SU-DHL-6 (cell line): ENCODE results near the gene PCDHB2.
A peak's percentile ranks its signal among the peaks of the same experiment; 100 is the strongest.
"Not testable (repeated sequence)": the region's sequence is repeated elsewhere in the genome, so short reads cannot be mapped to it uniquely, and the experiment has no call there.

ENCODE experiments used
- H2AFZ ChIP-seq: fragments of 200-600 bp; sonication (generic); 2 replicates; pipeline ENCODE4 v1.6.1; 2014; ENCODE audit warnings: low read depth, mild to moderate bottlenecking, moderate library complexity, mixed read lengths, antibody characterized with exemption, low read length; ENCODE audit not compliant: severe bottlenecking
- H3F3A ChIP-seq: fragments of 200-600 bp; shearing (Covaris generic); 2 replicates; pipeline ENCODE4 v1.6.0; 2016; ENCODE audit warnings: antibody characterized with exemption, mild to moderate bottlenecking; ENCODE audit not compliant: insufficient read depth
- H3K27ac ChIP-seq: fragments of 200-600 bp; sonication (generic); 2 replicates; pipeline ENCODE4 v1.5.1; 2016; ENCODE audit warnings: low read depth, mild to moderate bottlenecking, low read length, moderate library complexity, mixed read lengths
- H3K27me3 ChIP-seq: fragments of 200-600 bp; sonication (generic), shearing (Covaris generic); 2 replicates; pipeline ENCODE4 v1.6.0; 2014; ENCODE audit warnings: mild to moderate bottlenecking, low read length
- H3K36me3 ChIP-seq: fragments of 200-600 bp; sonication (generic); 2 replicates; pipeline ENCODE4 v1.6.1; 2014; ENCODE audit warnings: mild to moderate bottlenecking, low read length, mixed read lengths
- H3K4me2 ChIP-seq: fragments of 300-600, 200-600 bp; shearing (Covaris generic), sonication (generic); 2 replicates; pipeline ENCODE4 v1.6.0; 2014; ENCODE audit warnings: low read length, low read depth, mild to moderate bottlenecking; ENCODE audit not compliant: poor library complexity, severe bottlenecking
- H3K4me3 ChIP-seq: fragments of 200-600 bp; sonication (generic); 2 replicates; pipeline ENCODE4 v1.5.1; 2014; ENCODE audit warnings: antibody characterized with exemption, low read length, mild to moderate bottlenecking, mixed read lengths; ENCODE audit not compliant: insufficient read depth, poor library complexity, severe bottlenecking
- H3K79me2 ChIP-seq: fragments of 200-600 bp; sonication (generic); 2 replicates; pipeline ENCODE4 v1.6.1; 2014; ENCODE audit warnings: mild to moderate bottlenecking, low read length, moderate library complexity; ENCODE audit not compliant: insufficient read depth
- H3K9ac ChIP-seq: fragments of 200-600 bp; sonication (generic); 2 replicates; pipeline ENCODE4 v1.7.0; 2014; ENCODE audit warnings: mild to moderate bottlenecking, low read length
- H3K9me2 ChIP-seq: fragments of 200-600 bp; sonication (generic); replicated peaks from 2 replicates; pipeline ENCODE4 v1.6.1; 2014; ENCODE audit warnings: low read length; ENCODE audit not compliant: insufficient read depth
- H3K9me3 ChIP-seq: fragments of 200-600 bp; sonication (generic); 2 replicates; pipeline ENCODE4 v1.6.1; 2014; ENCODE audit warnings: low read length, mixed read lengths; ENCODE audit not compliant: insufficient read depth
- H4K20me1 ChIP-seq: fragments of 200-600 bp; sonication (generic); 2 replicates; pipeline ENCODE4 v1.6.1; 2014; ENCODE audit warnings: low read depth, mild to moderate bottlenecking, antibody characterized with exemption, low read length, moderate library complexity, mixed read lengths
- CTCF ChIP-seq: fragments of 200-600 bp; sonication (generic); IDR thresholded peaks from one replicate; pipeline ENCODE4 v1.5.1; 2017; ENCODE audit warnings: antibody characterized with exemption, mild to moderate bottlenecking, low read length, moderate library complexity; ENCODE audit not compliant: insufficient read depth, poor library complexity, severe bottlenecking
- EZH2phosphoT487 ChIP-seq: fragments of 200-600 bp; sonication (generic), shearing (Covaris generic); conservative IDR thresholded peaks from 2 replicates; pipeline ENCODE4 v1.6.1; 2018; ENCODE audit warnings: mild to moderate bottlenecking, antibody characterized with exemption, low read length, moderate library complexity, mixed read lengths

The PCDHB2 gene

GRCh38 chr5:141127305-141127704 lies 32.9 kb downstream of the PCDHB2 start:
- no peaks in the 10 kb centered on the region for H3K36me3 ChIP-seq
- H3K9me2 ChIP-seq, result no peaks in the 10 kb centered on the region
- H3K27ac ChIP-seq, result no peak overlapping the region
- no peak overlapping the region for H3K4me2 ChIP-seq
- no peak overlapping the region for H3K9ac ChIP-seq
- H3K9me3 ChIP-seq, result no peaks in the 10 kb centered on the region
- no peaks in the 10 kb centered on the region for H3F3A ChIP-seq
- 0 out of 2 replicates have a peak, but pooled peaks cover 4% of the 10 kb centered on the region for H4K20me1 ChIP-seq
- TF ChIP-seq CTCF, result no peak
- TF ChIP-seq EZH2phosphoT487, result no peak
- no peak overlapping the region for H3K4me3 ChIP-seq
- H3K79me2 ChIP-seq, result no peaks in the 10 kb centered on the region
- H2AFZ ChIP-seq, result no peak overlapping the region
- no peaks in the 10 kb centered on the region for H3K27me3 ChIP-seq

GRCh38 chr5:141135030-141135717 lies 40.8 kb downstream of the PCDHB2 start, which contains the start of gene PCDHB5:
Gene PCDHB5, plus strand, starts transcription at chr5:141135206. Its CDS starts 229 bp downstream, at chr5:141135435.
- Histone ChIP-seq H3K4me3 (no peak within 1 kb of the TSS), H3K36me3 (no peaks in the 10 kb centered on the region), H3K9me3 (0 out of 2 replicates have a peak, but pooled peaks cover 4% of the 10 kb centered on the region), H3K4me2 (no peak within 1 kb of the TSS), H3K27me3 (no peaks in the 10 kb centered on the region), H3F3A (no peaks in the 10 kb centered on the region), H4K20me1 (no peaks in the 10 kb centered on the region), H3K9ac (no peak within 1 kb of the TSS), H3K79me2 (no peaks in the 10 kb centered on the region), H2AFZ (no peak within 1 kb of the TSS), H3K27ac (no peak within 1 kb of the TSS), H3K9me2 (no peaks in the 10 kb centered on the region)
- TF ChIP-seq CTCF (peak; percentile 11), EZH2phosphoT487 (no peak)

GRCh38 chr5:141135718-141136266 lies 41.4 kb downstream of the PCDHB2 start:
- Histone ChIP-seq H3F3A (no peaks in the 10 kb centered on the region), H3K79me2 (no peaks in the 10 kb centered on the region), H2AFZ (no peak overlapping the region), H3K9ac (no peak overlapping the region), H4K20me1 (no peaks in the 10 kb centered on the region), H3K36me3 (no peaks in the 10 kb centered on the region), H3K4me3 (no peak overlapping the region), H3K4me2 (no peak overlapping the region), H3K9me2 (no peaks in the 10 kb centered on the region), H3K27ac (no peak overlapping the region), H3K27me3 (no peaks in the 10 kb centered on the region), H3K9me3 (0 out of 2 replicates have a peak, but pooled peaks cover 4% of the 10 kb centered on the region)
- TF ChIP-seq CTCF (no peak), EZH2phosphoT487 (no peak)

GRCh38 chr5:141137346-141137745 lies 42.9 kb downstream of the PCDHB2 start:
- H3F3A ChIP-seq, H3K79me2 ChIP-seq, H3K9me3 ChIP-seq, H3K4me3 ChIP-seq, H4K20me1 ChIP-seq, H2AFZ ChIP-seq, H3K27ac ChIP-seq, H3K9me2 ChIP-seq, H3K4me2 ChIP-seq, H3K36me3 ChIP-seq, H3K9ac ChIP-seq, H3K27me3 ChIP-seq: not testable (repeated sequence)
